HG02678 (cell line): ENCODE results near the gene TMCC1.
"Not testable (repeated sequence)": the region's sequence is repeated elsewhere in the genome, so short reads cannot be mapped to it uniquely, and the experiment has no call there.

Experiments used
- ATAC-seq: cut with Tn5 transposase; IDR thresholded peaks from one replicate; pipeline ENCODE4 v1.9.1; 2021; ENCODE audit warnings: mild to moderate bottlenecking, moderate library complexity; ENCODE audit not compliant: unreplicated experiment

Gene TMCC1

DNA sequence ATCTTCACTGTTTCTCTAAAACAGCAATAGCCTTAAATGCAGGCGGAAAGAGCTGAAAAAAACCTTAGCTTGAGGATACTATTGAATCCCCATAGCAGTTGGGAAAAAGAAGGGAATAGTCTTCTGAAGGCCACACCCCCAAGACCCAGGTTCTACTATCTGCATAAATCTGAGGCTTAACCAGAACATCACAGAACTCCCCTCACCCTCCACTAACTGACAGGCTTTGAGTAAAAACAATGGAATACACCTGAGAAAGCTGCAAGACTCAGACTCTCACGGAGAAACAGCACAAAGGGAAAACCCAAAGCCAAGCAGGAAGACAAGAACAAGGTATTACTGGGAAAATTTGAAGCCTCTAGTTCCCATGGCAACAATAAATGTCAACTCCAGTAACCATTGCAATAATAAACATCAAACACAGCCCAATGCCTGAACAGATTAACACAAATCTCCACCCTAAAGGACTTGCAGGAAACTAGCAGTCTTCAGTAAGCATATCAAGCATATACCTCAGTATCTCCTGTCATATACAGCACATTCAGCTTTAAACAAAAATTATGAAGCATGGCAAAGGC, 56.4 kb downstream of the TMCC1 start:
- no peak for ATAC-seq

DNA sequence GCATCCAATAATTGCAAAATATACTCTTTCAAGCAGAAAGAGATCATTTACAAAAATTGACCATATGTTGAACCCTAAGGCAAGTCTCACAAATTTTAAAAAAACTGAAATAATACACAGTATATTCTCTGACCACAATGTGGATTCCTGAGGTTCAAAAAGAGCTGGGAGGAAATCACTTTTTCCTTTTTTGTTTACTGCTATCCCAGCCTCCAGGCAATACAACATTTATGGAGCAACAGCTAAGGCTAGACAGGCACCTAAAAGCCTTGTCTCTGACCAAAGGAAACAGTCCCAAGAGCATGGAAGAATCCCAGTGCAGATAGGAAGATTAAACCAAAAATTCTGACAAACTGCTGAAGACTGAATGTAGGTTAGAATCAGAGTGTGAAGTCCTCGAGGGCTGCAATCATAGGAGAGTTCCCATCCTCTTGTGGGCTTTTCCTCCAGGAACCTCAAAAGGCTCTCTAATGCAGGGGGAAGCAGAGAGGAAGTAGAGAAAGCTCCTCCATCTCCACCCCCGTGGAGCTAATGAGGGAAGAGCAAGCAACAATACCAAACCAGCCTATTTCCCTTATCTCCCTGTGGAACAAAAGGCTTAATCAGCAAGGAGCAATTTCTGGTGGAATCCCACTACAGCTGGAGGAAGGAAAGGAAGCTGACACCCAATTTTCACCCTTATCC, 57.0 kb downstream of the TMCC1 start:
- no peak for ATAC-seq

DNA sequence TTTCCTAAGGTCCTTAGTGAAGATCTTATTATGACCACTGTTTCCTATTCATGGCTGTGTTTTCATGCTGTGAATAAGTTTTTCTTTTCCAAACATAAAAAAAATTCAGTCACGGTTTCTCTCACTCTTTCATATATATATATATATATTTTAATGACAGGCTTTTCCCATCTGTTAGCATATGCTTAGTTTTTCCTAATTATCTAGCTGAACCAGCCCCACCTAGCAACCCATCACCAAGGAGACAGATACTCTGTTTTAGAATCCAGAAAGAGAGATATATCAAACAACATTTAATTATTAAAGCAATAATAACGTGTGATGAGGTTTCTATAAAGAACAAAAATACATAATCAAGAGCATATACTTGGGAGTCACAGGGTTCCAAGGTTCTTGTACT, 58.3 kb downstream of the TMCC1 start:
- no peak for ATAC-seq

DNA sequence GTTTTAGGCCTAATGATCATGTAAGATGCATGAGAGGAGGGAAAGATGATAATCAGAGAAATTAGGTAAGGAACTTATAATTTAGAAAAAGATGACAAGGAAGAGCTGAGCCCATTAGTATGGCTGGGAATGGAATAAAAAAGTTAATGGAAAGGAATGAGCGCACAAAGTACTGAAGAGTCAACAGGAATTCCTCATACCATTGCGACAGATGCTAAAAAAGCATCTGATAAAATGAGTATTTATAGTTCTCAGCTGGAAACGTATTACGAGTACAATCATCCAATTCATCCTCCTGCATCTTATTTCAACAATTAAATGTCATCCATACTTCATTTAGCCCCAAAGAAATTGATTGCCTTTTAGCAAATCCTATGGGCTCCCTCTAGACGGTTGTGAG, 58.9 kb downstream of the TMCC1 start:
- ATAC-seq: no peak

DNA sequence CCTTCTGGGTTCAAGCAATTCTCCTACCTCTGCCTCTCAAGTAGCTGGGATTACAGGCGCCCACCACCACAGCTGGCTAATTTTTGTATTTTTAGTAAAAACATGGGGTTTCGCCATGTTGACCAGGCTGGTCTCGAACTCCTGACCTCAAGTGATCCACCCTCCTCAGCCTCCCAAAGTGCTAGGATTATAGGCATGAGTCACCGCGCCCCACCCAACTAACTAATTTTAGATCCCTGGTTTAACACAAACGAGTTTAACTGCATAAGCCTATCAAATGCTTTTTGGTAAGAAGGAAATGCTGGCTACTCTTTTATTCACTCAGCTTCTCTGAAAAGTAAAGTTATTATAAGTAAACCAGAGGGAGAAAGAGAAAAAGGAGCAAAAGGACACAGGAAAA, 61.6 kb downstream of the TMCC1 start:
- ATAC-seq: not testable (repeated sequence)

DNA sequence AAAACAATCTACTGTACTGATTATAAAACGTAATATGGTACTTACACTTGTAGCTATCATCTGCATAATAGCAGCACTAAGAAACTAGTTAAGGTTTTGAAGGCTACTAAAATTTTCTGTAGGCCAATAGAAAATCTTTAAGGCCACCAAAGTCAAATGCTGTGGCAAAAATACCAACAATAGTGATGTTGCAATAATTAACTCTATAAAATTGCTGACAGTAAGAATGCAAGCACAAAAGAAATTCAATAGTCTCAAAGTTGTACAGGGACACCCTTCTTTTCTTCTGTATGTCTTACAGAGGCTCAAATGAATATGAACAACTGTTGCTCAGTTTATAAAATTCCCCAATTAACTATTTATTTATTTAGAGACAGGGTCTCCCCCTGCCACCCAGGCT, 62.0 kb downstream of the TMCC1 start:
- ATAC-seq: no peak

DNA sequence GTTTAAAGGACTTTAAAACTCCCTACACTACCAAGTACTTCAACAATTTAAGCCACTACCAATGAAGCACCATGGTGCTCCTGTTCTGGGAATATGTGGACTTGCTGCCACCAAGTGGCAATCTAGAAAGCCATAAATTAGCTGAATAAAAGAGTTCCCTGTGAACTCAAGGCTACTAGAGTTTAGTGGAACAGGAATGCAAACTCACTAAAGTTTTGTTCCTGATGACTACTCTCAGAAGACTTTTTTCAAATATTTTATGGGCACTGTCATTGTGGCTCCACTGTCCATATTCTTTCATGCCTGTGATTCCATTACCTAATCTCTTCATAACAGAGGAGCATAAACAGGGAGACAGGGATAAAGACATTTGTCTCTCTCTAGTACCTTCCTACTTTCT, 63.9 kb downstream of the TMCC1 start:
- no peak for ATAC-seq

DNA sequence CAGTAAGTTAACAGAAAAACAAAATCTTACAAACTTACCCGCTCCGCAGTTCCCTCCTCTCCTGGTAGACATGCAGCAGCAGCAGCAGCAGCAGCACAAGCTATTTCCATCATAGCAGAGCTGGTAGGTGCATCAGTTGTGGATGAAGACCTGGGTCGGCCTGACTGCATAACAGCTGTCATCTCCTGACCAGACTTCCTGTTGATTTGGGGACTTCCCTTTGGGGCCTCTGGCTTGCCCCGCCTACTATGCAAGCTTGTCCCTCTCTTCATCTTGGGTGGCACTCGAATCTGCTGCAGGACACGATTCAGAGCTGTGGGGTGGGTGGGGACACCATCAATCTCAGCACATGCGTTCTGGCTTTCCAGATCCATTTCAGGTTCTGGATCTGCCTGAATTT, 65.7 kb downstream of the TMCC1 start:
- ATAC-seq: peak; percentile 92

DNA sequence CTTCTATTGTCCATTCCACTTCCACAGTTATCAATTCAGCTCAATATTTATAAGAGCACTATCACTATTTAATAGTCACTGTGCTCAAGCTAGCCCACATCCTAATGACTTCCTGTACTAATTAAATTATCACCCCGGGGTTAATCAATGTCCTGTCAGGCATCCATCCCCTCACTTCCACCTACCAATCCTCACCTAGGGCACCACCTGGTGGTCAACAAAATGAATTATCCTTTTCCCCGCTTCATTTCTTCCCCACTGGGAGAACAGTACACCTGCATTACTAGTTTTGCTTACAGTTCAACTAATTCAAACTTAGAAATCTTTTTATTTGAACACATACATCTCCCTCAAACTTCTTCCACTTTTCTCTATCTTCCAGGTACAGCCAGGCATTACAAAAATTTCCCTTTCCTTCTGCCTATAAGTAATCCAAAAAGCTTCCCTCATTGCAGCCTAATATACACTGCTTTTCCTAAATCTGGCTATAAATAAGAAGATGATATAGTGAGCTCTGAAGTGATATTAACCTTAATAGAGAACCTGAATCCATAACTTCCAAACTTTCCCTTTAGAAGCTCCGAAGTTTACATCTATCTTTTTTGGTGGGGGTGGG, 68.5 kb downstream of the TMCC1 start:
- peak; percentile 40 for ATAC-seq

DNA sequence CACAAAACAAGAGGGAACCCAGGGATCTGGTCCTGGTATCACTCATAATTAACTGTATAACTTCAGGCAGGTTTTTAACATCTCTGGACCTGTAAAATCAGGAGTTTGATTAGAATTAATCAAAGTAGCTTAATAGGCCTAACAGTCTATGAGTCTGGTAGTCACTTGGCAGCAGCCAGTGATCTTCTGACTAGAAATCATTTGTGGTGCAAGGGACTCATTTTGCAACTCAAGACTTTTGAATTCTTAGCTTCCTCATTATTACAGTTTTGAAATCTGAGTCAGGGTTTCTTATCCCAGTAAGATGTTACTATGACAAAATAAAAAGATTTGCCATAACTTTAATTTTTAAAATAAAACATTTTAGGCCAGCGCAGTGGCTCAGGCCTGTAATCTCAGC, 70.8 kb downstream of the TMCC1 start:
- ATAC-seq: no peak

DNA sequence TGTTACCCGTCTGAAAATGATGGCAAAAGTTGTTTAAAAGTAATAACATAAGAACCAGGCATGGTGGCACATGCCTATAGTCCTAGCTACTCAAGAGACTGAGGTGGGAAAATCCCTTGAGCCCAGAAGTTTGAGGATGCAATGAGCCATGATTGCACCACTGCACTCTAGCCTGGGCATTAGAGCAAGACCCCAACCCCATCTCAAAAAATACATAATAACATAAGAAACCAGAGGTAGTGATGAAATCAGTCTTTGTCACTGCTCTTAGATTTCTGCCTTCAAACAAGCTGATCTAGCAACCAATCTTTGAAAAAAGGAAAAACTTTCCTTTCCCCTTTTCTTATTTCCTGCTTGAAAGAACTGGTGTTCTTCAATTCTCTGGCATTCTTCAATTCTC, 71.3 kb downstream of the TMCC1 start:
- no peak for ATAC-seq

DNA sequence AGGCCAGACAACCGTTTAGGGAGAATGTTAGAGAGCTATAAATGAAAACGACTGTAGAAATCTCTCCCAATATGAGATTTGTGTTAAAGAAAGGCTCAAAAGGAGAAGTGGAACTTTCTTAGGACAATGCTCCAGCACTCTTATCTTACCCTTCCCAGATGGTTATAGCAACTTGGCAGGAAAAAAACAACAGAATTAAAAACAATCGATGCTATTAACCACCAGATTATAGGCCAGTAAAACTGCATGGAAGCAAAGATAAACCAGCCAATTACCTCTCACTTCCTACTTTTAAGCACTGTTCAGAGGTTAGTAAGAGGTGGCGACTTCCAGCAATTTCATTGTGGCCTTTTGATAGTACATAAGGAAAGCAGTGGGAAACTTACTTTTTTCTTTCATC, 72.9 kb downstream of the TMCC1 start:
- no peak for ATAC-seq

DNA sequence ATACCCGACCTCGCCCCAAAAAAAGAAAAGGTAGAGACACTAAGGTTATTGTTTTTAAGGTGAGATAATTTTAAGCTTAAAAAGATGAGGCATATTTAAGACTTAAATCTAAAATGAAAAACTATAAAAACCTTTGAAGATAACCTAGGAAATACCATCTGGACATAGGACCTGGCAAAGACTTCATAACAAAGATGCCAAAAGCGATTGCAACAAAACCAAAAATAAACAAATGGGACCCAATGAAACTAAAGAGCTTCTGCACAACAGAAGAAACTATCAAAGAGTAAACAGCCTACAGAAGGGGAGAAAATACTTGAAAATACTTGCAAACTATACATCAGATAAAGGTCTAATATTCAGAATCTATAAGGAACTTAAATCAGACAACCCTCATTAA, 80.9 kb downstream of the TMCC1 start:
- ATAC-seq: no peak

DNA sequence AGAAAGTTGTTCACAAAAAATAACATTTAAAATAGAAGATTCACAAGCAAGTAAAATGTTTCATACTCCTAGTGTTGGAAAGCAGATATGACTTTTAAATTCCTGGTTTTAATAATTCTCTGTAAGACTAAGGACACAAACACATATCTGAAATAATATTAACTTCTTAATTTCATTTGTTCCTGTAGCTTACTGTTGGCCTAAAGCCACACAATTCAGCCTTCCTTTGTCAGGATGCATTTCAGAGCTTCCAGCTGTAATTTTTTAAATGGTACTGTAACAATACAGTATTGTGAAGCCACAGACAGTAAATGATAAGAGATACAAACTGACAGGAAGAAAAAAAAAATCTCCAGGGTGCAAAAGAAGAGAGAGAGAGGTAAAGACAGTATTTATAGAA, 84.2 kb downstream of the TMCC1 start:
- no peak for ATAC-seq

DNA sequence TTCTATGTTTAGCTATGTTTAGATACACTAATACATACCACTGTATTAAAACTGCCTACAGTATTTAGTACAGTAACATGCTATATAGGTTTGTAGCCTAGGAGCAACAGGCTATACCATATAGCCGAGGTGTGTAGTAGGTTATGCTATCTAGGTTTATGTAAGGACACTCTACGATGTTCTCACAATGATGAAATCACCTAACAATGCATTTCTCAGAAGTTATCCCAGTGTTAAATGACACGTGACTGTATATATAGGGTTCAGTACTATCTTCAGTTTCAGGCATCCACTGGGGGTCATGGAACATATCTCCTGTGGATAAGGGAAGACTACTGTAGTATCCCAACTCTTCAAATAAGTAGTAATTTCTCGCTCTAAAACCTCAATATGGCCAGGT, 97.4 kb downstream of the TMCC1 start:
- no peak for ATAC-seq

DNA sequence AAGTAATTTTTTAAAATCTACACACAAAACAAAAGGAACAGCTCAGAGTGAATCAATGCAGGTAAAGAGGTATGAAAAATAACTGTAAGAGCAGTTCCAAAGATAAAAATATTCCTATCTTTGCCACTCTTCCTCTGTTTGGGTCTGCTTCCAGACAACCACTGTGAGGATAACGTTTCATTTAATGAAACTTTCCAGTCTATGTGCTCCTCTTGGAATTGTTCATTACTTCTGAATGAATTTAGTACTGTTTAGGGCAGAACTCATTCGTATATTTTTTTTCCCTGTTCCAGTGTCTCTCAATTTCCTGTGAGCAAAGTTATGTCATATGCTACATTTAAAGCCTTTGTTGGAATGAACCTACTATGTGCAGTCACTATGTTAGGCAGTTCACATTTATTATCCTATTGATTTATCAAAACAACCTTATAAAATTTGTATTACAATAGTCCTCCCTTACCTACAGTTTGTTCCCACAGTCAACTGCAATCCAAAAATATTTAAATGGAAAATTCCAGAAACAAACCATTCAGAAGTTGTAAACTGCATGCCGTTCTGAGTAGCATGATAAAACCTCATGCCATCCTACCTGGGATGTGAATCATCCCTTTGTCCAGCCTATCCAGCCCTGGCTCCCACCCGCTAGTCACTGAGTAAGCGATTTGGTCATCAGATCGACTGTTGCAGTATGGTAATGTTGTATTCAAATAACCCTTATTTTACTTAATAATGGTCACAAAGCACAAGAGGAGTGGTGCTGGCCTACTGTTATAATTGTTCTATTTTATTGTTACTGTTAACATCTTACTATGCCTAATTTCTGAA, 98.1 kb downstream of the TMCC1 start:
- no peak for ATAC-seq

DNA sequence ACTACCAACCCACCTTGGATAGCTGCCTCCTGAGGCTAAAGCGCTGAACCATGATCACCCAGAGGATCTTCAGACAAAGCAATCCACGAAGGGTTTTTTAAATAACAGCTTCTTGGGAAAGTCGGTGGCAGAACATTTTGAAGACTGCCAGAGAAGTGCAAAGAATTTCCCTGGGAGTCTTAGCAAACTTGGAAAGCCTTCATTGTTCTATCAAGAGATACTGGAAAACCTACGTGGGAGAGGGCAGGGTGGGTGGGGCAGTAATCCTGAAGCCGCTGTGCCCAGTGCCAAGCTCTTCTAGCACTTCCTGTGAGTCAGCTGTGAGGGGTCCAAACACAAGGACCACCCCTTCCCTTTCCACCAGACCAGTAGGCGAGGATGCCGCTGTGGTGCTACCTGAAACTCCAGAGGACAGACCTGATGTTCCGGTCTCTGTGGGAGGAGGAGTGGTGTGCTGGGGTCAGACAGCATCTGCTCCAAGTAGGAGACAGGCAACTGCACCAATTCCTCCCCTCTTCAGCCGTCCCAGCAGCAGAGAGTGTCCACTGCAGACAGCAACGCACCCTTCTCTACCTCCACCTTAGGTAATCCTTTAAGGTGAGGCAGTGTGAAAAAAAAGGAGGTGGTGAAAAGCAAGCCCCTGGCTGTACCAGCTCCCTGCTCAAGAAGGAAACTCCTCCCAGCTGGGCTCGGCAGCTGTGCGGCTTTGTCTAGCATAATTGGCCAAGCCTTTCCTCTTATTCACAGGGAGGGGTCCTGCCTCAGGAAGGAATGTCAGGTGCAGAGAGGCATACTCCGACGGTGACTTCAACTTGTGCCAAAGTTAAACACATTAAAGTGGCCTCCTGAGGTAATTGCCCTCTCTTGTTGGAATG, 99.0 kb downstream of the TMCC1 start:
- peak; percentile 50 for ATAC-seq

DNA sequence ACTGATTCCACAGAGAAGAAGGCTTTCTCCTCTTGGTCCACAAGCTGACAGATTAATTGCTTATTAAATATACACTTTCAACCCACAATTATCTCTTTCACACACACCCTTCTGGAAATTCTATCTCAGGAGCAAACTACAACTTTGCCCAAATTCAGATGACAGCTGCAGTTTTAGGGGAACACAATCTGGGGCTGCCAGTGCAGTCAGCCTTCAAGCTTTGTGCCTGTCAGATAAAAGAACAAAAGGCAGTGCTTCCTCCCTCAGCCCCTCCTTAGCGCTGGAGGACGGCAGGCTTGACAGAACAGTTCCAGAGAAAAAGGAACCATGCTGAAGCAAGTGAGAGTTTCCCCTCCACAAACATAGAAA, 99.6 kb downstream of the TMCC1 start:
- ATAC-seq: no peak

DNA sequence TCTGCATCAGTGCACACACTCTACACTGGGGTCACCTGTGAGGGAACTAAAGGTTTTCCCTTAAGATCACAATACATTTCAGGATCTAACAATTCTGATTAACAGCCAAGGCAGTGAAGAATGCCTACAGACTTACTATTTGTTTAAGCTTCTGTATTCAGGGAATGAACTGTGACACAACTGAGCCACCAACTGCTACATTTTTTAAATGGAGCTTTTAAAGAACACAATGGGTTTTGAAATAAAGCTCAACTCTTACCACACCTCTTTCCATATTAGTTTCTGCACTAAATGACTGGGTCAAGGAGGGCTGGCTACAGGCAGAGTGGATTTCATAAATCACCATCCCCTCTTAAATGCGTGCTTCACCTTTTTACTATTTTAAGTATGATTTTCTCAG, 100.2 kb downstream of the TMCC1 start:
- ATAC-seq: no peak

DNA sequence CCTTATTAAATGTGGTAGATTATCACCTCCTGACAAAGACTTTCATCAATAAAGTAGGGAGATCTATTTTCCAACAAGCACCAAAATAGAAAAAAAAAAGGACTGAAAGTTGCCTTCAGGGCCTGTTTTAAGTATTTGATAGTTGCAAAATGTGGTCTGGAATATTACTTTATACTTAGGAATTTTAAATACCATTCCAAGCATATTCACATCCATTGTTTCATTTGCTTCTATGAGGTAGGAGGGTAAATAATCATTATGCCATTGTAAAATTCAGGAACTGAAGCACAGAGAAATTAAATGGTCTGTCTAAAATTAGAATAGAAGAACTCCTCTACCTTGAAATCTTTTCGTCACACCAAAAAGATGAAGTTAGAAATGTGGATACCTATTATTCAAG, 110.0 kb downstream of the TMCC1 start:
- no peak for ATAC-seq

DNA sequence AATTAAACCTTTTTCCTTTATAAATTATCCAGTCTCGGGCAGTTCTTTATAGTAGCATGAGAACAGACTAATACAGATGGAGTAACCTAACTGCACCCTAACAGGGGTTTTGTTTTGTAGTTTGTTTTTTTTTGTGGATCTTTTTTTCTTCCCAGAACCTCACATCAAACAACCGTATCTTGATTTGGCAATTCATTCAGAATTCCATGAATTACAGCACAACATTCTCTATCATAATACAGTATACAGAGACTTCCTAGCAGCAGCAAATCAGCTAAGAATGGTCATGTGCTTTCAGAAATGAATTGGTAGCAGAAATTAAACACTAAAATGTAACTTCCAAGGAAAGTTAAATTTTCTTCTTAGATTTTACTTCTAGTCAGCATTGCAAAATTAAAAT, 114.6 kb downstream of the TMCC1 start:
- no peak for ATAC-seq
